T-helper 1 cell treated with Interleukin-12 subunit alpha and Interleukin-12 subunit beta and Interleukin-4 antibody, amounts not matched to agents 30 ng/mL and 1 ng/mL, for 36 hours (primary cell): Measurements from ENCODE around the gene UBIAD1. TPM values are rescaled to one million over a fixed set of nuclear protein-coding genes. Genes with fewer than 3 reads are reported as not detected.
"Not testable (repeated sequence)": the region's sequence is repeated elsewhere in the genome, so short reads cannot be mapped to it uniquely, and the experiment has no call there.

Source experiments
- intact Hi-C: fragments of 100-400 bp; cut with micrococcal nuclease; formaldehyde crosslinking; loops from one replicate; pipeline ENCODE4 v1.15.1; 2024
- total RNA-seq: library from RNA; stranded (reverse); gene quantifications from 2 replicates; pipeline ENCODE4 v1.2.3, GENCODE V29; 2022

The UBIAD1 gene
- total RNA-seq, 1 donor from 2014 or later = 28.6 TPM

GRCh38 chr1:11279630-11280029 lies 6.6 kb downstream of the UBIAD1 start:
- intact Hi-C loops = loop anchor here (5.0 kb wide), 1 partner anchor 363 kb away; no protein-coding TSS in a partner anchor

DNA sequence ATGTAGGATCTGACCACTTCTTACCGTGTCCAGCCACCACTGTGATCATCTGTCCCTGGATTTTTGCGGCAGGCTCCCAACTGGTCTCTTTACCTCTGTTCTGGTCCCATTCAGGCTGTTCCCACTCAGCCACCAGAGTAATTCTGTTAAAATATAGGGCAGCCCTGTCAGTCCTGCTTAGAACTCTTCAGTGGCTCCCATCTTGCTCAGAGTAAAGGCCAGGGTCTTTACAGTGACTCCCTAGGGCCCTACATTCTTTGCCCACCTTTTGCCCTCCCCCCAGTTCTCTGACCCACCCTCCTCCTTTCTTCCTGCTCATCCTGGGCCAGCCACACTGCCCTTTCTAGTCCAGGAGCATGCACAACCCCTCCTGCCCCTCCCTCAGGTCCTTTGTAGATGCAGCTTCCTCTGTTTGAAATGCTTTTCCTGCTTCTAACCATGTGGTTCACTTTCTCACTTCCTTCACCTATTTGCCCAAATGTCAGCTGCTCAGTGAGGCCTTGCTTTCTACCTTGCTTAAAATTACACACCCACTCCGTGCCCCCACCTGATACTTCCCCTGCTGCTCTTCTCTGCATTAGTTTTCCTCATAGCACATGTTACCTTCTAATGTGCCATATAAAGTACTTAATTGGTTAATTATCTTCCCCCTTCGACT lies 7.8 kb downstream of the UBIAD1 start:
- intact Hi-C loops = loop anchor here (1.0 to 5.0 kb wide), 2 partner anchors 8 to 361 kb away; partner anchors contain the start of gene UBIAD1

GRCh38 chr1:11281518-11282331 lies 8.7 kb downstream of the UBIAD1 start:
- intact Hi-C loops = loop anchor here (1.0 to 5.0 kb wide), 2 partner anchors 8 to 361 kb away; partner anchors contain the start of gene UBIAD1

DNA sequence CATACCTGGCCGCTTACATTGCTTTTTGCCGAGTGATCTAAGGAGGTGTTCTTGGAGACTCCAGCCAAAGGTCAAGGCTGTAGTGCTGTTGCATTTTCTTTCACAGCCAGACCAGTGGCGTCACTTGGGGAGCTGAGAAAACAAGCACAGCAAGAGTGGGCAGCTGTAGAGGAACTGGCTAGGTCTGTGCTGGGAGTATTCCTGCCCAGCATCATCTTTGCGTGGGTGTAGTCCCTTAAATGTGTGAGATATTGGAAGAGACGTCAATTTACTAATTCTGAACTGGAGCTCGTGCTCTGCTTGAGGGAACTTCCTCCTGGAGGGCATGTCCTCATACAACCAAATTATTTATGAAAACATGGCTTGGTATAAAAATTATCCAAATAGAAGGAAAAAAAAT lies 10.2 kb downstream of the UBIAD1 start:
- intact Hi-C loops = loop anchor here (5.0 kb wide), 1 partner anchor 359 kb away; no protein-coding TSS in a partner anchor

DNA sequence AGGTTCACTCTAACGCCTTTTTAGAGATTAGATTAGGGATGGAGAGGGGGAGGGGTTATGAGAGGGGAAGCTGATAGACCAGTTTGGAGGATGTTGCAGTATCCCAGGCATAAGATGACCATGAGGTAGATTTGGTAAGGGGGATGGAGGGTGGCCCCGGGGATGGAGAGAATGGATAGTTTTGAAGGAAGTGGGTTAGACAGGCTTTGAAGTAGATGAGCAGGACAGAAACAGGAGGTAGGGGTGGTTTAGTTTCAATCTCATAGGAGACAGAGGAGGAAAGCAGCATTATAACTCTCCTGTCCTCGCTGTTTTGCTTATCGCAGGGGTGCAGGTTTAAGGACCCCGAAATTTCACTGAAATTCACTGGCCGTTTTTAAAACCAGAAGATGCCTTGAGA lies 11.8 kb downstream of the UBIAD1 start:
- intact Hi-C loops = loop anchor here (5.0 kb wide), 1 partner anchor 358 kb away; no protein-coding TSS in a partner anchor

DNA sequence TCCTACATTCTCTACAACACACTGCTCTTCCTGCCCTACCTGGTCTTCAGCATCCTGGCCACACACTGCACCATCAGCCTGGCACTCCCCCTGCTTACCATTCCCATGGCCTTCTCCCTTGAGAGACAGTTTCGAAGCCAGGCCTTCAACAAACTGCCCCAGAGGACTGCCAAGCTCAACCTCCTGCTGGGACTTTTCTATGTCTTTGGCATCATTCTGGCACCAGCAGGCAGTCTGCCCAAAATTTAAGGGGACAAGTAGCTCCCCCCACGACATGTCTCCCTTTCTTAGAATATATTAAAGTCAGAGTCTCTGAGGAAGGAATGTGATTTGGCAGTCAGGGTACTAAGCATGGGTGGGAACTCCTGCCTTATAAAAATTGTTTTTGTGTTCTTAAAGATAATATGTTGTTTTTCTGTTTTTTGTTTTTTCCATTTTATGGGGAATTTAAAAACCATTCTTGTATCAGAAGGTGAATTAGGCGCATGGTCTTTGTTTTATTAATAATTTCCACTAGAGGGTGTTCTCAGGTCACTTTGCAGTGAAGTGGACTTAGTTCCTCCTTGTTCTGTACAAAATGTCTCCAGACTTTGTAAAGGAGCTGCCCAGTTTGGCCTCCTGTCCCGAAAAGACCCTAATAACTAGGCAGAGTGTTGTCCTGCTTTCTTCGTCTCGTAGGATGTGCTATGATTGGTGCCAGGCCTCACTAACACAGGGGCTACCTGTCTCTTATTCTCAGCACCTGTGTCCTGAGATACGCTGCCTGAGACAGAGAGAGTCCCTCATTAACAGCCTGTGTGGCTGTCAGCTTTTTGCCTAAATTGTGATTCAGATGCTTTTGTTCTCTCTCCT lies 13.1 kb downstream of the UBIAD1 start:
- intact Hi-C loops = no loop called here

GRCh38 chr1:11286735-11287410 lies 13.9 kb downstream of the UBIAD1 start:
- intact Hi-C loops = no loop called here

GRCh38 chr1:11289064-11289463 lies 16.1 kb downstream of the UBIAD1 start:
- intact Hi-C loops = no loop called here

GRCh38 chr1:11291049-11291448 lies 18.1 kb downstream of the UBIAD1 start:
- intact Hi-C loops = no loop called here

- intact Hi-C loops = no loop called here
These were observed 20.9 kb downstream of the UBIAD1 start for GRCh38 chr1:11293856-11294255.

GRCh38 chr1:11294951-11295350 lies 22.0 kb downstream of the UBIAD1 start:
- intact Hi-C loops = no loop called here

GRCh38 chr1:11295905-11296304 lies 22.9 kb downstream of the UBIAD1 start:
- intact Hi-C loops = loop anchor here (1.0 kb wide), 1 partner anchor 55 kb away; no protein-coding TSS in a partner anchor

DNA sequence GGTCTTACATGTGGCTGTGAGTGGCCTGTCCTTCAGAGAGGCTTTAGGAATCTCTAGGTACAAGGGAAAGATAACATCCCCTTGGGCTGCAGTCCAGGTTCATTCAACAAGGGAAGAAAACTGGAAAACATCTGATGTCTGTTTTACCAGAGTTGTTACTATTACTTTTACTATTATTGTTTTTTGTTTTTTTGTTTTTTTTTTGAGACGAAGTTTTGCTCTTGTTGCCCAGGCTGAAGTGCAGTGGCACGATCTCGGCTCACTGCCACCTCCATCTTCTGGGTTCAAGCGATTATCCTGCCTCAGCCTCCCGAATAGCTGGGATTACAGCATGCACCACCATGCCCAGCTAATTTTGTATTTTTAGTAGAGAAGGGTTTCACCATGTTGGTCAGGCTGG lies 24.8 kb downstream of the UBIAD1 start:
- intact Hi-C loops = not testable (repeated sequence)

DNA sequence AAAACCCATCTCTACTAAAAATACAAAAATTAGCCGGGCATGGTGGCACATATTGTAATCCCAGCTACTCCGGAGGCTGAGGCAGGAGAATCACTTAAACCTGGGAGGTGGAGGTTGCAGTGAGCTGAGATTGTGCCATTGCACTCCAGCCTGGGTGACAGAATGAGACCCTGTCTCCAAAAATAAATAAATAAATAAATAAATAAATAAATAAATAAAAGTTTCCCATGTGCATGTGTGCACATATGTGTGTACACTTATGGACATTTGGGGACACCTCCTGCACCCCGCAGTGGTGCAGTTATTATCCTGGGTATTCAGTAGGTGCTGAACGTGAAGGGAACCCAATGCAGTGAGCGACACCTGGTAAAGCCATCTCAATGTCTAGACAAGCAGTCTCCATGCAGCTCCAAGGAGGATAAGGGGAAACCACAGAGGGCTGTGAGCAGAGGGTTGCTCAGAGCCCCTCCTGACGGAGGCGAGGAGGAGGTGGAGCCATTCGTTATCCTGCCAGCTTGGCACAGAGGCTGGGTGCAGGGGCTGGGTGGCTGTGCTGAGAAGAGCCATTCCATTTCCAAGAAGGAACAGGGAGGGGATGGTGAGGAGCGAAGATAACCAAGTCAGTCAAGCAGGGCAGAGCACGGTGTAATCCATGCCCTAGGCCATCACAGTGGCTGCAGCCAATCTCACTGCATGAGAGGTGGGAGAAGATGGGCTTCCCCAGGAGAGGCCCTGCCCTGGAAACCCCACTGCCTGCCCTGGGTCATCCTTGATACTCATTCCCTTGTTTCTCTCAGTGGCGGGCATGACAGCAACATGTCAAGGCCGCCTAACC lies 25.6 kb downstream of the UBIAD1 start:
- intact Hi-C loops = no loop called here

DNA sequence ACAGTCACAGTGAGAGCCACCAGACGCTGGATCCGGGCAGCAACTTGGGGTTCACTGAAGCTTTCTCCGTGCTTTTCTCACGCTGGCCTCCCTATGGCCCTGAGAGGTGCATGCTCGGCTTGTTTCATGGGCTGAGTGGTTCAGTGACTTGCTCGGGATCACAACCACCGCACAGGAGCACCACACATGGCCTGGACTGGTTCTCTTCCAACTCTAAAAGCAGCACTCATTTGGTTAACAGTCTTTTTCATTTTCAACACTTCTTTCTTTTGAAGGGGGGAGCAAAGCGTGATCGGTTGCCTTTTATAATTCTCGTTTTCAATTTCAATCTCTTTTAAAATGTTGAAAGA lies 26.2 kb downstream of the UBIAD1 start:
- intact Hi-C loops = no loop called here

DNA sequence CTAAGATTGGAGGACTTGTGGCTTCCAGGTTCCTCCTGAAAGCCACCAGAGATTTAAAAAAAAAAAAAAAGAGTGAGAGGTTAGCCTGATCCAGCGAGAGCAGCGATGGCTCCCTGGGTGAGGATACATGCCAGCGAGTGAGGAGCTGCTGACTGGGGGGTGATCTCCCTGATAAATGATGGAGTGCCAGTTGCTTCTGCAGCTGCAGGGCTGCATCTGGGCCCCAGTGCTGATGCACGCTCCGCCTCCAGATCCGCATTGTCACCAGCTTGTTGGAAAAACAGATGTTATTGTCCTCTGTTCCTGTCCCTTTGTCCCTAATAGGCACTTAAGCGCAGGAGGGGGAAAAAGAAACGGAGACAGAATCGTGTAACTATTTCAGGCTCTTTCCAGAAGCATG lies 28.6 kb downstream of the UBIAD1 start:
- intact Hi-C loops = no loop called here

DNA sequence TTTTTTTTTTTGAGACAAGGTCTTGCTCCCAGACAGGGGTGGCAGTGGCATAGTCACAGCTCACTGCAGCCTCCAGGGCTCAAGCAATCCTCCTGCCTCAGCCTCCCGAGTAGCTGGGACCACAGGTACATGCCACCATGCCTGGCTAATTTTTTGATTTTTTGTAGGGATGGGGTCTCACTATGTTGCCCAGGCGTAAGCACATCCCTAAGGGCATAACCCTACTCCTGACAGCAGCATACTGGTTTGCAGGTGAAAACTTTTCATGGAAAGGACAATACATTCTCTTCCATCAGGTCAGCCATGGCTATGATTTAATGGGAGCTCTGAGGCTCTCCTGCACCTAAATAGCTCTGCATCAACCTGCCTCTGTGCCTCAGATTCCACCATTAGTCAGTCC lies 29.4 kb downstream of the UBIAD1 start:
- intact Hi-C loops = no loop called here

- intact Hi-C loops = not testable (repeated sequence)
These were observed 32.5 kb downstream of the UBIAD1 start for GRCh38 chr1:11305516-11305915.

- intact Hi-C loops = no loop called here
These were observed 34.9 kb downstream of the UBIAD1 start for GRCh38 chr1:11307852-11308251.

GRCh38 chr1:11308699-11309224 lies 35.8 kb downstream of the UBIAD1 start:
- intact Hi-C loops = no loop called here
